Muscle of back (tissue), 11 donors: ENCODE data around the gene ZIC2. TPM values are rescaled to one million over a fixed set of nuclear protein-coding genes. Genes with fewer than 3 reads are reported as not detected.

Source experiments
- DNase-seq, 3 donors: peaks; one replicate each; pipeline versions ENCODE4 v3.0.0 to v3.0.0-alpha.2; 2013
- polyA plus RNA-seq, 10 donors: library from polyadenylated mRNA; unstranded; fragments of 120-200 nt; gene quantifications; one replicate each; pipeline ENCODE4 v1.2.1, GENCODE V29; 2013; ENCODE audit not compliant: insufficient read length in 10 of 10

The ZIC2 gene
- polyA plus RNA-seq, 10 donors = 0.05 to 0.57 (median 0.18) TPM; not detected in 4

DNA sequence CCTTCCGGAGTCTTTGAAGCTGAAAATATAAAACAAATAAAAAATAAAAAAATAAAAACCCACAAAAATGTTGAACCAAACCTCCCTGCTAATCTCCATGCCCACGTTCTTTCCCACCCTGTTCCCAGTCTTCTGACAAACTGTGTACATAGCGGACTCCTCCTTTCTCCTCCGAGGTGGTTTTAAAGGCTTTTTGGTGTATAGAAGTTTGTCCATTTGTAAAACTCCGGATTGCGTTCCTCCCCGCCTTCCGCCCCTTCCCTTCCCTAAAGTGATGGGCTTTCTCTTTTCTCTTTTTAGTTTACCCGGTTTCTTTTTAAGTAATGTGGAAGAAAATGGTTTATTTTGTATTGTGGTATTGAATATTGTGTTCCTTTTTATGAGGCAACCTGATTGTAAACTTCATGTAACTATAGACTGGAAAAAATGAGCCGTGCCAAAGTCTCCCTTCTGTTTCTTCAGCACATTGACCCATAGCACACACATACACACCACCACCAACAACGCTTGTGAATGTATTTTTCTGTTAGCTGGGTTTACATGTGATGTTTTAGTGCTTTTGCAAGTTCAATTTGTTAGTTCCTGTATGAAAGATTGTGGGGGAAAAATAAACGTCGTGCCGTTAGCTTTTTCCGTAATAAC lies 4.4 kb downstream of the ZIC2 start:
- DNase-seq = peak in 1 of 3 donors; percentile 77

- peak in 1 of 3 donors; percentile 57 for DNase-seq
These were observed 5.2 kb downstream of the ZIC2 start for GRCh38 chr13:99986741-99987140.

DNA sequence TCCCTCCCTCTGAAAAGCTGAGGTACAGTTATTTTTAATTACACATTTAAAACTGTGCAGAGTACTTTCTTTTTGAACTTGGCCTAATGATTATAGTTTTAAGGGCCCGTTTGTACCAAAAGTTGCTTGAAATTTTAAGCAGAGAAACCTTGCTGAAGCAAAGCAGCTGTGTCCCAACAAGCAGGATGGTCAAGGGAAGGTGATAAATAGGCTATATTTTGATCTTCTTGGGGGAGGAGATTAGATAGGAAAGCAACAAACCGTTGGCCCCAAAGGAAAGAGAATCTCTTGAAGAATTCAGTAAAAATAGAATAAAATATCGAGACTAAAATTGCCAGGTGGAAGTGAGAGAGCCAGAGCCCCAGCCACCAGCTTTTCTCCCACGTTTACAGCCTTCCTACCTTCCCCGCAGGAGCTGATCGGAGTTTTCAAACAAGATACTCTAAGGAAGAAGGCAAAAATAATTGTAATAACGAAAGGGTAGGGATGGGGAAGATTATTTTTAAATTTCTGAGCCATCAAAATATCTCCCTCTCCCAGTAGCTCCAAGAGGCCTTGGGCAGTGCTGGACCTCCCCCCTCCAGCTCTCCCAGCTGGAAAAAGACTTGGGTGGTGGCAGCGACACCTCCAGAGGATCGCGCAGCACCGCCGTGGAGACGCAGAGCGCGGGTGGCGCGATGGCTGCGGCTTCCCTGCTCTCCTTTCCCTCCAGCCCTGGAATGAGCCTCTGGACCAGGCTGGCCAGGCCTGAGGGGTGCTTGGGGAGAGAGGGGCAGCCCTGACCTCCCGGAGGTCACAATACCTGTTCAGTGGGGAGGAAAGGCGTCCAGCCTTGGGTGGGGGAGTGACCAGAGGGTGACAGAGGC lies 5.8 kb downstream of the ZIC2 start:
- DNase-seq = peak in 1 of 3 donors; percentile 52

GRCh38 chr13:99988529-99989275 lies 7.1 kb downstream of the ZIC2 start:
- DNase-seq = peak in 1 of 3 donors; percentile 24

DNA sequence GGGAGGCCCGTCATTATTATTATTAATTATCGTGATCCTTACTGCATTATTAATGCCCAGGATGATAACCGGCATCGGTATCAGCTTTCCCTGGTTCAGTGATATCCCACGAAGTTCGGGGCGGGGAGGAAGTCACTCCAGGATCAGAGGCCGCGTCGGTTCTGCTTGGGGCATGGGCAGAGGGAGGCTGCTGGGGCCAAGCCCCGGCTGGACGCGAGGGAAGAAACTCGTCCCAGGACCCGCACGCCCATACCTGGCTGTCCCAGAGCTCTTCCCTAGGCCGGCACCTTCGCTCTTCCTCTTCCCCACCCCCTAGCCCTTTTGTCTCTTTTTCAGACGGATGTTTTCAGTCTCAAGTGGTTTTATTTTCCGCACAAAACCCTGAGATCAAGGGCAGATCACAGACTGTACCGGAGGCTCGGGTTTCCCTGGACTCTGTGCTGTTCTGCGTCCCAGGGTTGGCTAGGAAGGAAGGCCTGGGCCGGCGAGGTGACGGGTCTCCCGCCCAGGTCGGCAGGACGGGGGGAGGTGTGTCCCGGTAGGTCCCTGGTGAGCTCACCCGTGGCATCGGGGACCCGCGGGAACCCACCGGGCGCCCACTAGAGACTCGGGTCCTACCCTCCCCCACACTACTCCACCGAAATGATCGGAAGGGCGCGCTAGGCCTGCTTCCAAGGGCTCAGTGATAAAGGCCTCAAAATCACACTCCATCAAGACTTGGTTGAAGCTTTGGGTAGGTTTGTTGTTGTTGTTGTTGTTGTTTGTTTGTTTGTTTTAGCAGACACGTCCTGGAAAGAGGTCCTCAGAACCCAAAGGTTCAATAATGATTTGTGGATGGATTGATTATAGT lies 7.9 kb downstream of the ZIC2 start:
- peak in 1 of 3 donors; percentile 25 for DNase-seq

DNA sequence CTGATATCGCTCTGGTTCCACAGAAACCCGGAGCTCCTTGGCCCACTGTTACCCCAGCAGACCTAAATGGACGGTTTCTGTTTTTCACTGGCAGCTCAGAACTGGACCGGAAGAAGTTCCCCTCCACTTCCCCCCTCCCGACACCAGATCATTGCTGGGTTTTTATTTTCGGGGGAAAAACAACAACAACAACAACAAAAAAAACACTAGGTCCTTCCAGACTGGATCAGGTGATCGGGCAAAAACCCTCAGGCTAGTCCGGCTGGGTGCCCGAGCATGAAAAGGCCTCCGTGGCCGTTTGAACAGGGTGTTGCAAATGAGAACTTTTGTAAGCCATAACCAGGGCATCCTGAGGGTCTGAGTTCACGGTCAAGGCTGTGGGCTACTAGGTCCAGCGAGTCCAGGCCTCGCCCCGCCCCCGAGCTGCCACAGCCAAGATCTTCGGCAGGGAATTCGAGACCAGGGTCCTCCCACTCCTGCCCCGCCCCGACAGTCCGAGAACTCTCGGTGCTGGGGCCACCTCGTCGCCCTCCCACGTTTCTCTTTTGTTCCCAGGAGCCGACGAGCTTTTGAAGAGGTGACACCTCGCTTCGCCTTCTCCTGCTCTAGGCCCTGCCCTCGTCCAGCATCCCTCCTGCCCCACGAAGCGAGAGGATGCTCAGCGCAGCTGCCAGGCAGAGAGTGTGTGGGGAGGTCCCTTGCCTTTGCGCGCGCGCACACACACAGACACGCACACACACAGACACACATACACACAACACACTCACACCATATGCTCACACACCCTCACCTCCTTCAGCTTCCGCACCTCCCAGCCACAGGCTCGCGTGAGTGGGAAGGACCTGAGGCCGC lies 8.8 kb downstream of the ZIC2 start:
- DNase-seq = peak in 1 of 3 donors; percentile 22

- DNase-seq = peak in 1 of 3 donors; percentile 8
These were observed 9.6 kb downstream of the ZIC2 start for GRCh38 chr13:99991013-99991827.

DNA sequence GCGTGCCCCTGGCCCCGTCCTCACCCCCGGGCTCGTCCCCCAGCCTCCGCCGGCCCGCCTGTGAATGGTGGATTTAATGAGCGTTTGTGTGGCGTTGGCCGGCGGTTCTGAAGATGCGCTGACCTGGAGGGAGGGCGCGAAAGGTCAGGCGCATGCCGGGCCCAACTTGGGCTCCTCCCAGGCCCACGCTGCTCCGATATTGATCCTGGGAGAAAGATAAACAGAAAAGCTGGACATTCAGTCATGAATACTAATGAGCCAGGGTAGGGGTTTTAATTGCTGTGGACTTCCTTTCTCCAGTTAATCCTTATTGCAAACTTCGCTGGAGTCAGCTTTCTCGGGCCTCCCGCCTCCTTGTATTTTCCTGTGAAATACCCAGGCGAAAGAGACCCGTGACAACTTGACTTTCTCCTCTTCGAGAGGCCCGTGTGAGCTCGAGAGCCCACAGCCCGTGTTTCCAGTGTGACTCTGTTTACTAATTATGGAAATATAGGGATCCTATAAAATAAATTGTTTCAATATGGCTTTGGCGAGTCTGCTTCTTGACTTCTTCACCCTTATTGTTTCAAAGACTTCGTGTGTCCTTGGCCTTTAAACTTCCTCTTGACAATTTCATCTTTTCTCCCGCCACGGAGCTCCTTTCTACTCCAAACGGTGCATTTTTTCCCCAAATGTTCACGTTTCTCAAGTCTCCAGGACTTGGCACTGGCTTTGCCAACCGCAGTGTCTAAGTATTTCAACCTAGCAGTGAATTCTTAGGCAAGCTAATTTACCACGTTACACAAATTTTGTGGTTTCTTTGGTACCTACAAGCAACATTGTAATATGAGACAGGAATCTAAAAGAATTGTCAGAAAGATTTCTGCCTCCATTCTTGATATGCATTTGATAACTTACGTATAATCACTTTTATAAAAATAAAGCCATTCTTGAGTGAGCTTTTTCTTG lies 10.5 kb downstream of the ZIC2 start:
- peak in 1 of 3 donors; percentile 32 for DNase-seq

DNA sequence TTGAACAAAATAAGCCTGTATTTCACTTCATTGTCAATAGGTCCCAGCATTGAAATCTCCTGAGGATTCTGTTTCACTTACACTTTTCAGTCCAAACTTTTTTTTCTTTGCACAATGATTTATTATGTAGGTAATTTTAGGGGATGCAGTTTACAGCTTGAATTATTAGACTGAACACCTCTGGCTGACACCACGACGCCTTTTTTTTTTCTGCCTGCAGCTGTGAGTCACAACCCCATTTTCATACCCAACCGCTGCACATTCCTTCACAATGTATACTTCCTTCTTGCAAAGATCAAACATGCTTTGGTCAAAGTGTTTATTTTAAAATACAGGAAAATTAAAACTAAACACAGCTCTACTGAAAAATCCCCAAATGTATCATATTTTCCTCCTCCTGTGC lies 11.4 kb downstream of the ZIC2 start:
- peak in 1 of 3 donors; percentile 38 for DNase-seq

DNA sequence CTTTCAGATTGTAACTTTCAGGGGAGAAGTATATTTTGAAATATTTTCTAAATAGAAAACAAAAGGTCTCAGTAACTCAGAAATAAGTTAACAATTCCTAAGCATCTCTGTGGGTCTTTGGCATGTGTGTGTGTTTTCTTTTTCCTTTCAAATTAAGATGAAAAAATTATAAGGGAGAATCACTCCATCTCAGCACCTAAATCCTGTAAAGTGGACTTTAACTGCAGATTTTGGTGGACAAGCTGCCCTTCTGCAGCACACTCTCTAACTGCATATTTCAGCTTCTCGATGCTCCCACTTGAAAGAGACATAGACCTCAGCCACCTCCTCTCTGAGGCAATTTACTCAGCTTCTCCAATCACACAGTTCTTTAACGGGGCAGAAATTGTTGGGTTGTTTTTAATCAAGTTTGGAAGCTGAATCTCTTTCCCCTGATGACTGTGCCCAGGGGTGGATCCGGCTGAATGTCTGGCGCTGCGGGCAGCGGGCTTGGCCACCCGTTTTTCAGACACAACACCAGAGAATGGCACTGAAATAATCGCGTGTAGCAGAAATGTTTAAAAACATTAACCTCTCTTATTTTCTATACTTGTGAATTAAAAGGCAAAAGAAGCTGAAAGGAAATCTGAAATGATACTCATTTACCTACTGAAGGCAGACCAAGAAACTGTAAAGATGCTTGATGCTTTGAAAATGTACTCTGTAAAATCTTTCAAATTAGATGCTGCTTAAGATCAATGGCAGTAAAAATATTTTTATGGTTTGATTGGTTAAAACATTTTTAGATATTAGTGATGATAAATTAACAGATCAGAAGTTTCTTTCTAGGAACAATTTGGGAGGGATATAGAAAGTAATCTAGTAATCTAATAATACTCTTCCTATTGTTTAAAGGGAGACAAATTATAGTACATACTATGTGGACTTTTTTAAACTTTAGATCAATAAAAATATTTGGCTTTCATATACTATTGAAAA lies 12.4 kb downstream of the ZIC2 start:
- DNase-seq = peak in 1 of 3 donors; percentile 60

DNA sequence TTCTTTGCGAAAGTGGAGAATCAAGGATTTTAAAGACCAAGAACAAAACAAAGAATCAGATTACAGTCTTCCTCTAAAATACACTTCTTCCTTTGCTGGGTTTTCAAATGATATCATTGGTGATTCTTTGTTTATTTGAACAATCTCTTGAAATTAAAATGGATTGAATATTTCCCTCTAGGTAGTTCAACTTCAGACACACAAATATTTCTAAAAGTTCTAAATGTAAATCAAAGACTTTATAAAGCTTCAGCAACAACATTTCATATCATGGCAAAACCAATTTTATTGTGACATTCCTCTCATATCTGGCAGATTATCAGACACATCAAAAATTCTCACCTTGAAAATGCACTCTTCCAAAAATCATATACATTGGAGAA lies 13.0 kb downstream of the ZIC2 start:
- peak in 1 of 3 donors; percentile 56 for DNase-seq

DNA sequence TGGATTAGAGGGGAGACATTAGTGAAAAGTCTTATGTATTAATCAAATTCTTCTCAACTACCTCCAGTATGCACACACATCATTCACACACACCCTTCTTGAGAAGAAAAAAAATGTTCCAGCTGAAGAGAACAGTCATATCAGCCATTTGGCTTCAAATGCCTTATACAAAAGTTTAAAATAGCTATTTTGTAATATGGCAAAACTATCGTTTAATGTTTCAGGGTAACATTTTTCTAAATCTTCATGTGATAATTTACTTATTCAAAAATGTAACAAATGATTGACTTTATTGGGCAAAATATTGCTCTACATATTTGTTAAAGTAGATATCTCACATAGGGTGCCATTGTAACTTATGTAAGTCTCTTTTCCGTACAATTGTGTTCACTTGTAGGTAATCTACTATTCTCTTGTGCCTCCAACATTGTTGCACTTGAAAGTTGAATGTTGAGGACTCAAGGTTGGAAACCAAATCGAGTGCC lies 13.6 kb downstream of the ZIC2 start:
- no peak for DNase-seq

DNA sequence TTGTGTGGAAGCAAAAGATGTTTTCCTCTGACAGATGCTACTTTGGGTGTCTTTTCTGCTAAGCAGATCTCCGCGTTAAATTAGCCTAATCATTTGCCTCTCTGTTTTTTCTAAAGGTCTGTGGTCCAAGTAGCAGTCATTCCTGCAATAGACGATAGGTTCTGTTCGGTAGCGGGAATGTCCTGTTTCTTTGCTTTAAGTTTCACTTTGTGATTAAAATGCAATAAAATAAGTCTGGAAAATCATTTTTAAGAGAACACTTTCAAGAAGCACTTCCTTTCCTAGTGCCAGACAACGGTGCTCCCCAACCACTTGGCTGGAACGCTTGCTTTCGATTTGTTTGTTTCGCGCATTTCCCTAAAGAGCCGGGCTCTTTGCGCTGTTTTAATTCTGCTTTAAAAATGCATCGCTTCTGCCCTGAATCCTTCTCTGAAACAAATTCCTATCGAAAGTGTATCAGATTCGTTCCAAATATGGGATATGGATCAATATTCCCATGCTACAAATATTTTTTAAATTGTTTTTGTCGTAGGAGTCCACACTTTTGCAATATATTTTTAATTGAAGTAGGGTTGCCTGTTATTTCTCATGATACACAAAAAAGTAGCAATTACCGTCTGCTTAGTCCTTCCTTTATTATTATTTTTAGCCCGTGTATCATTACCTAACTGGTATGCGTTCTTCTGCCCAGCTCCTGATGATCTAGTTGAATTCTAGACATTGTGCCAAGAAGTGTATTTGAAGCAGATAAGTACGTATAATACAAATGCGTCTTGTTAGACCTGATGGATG lies 14.2 kb downstream of the ZIC2 start:
- DNase-seq = peak in 1 of 3 donors; percentile 89

DNA sequence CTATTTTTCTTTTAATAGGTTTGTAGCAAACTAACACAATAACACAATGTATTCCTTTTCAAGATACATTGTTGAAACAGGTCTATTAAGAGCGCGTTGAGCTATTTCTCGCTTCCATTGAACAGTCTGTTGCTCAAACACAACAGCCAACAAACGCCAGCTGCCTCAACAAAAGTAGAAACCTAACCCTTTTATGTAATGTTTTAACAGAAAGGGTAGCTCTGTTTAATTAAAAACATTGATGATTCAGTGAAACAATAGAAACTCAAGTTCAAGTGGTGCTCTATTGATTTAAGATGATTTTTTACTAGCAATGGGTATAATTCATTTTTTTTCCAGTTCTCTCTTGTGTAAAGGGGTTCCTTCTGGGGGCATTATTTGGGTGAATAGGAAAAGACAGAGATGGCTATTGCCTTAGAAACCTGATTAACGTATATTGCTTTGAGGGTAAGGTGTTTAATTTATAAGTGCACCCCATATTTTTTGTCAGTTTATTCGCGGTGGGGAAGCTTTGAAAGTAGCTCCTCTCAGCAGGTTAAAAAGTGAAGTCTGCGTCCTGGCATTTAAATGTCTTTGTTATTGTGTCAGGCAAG lies 14.9 kb downstream of the ZIC2 start:
- peak in 1 of 3 donors; percentile 32 for DNase-seq

GRCh38 chr13:99997702-99998214 lies 16.2 kb downstream of the ZIC2 start:
- no peak for DNase-seq
